OCI-M2 (cell line): ENCODE data around the gene ORMDL2.

Experiments
- DNase-seq: peaks from one replicate; lab custom pipeline; 2025; ENCODE audit not compliant: unreplicated experiment; lab: John Stamatoyannopoulos, UW

The ORMDL2 gene

GRCh38 chr12:55817345-55818139, at the start of gene ORMDL2, which contains the start of gene SARNP:
TSS of gene ORMDL2 (plus strand) at chr12:55818041. CDS start at chr12:55819000, 959 bp downstream.
TSS of gene SARNP (minus strand) at chr12:55817724. CDS start at chr12:55817701, 23 bp downstream.
- peak; percentile 87 for DNase-seq

GRCh38 chr12:55771736-55772135, 46.1 kb upstream of the ORMDL2 start:
- no peak for DNase-seq

- DNase-seq, result no peak
These were observed 40.0 kb upstream of the ORMDL2 start for GRCh38 chr12:55777856-55778255.

- no peak for DNase-seq
These were observed 37.2 kb upstream of the ORMDL2 start for GRCh38 chr12:55780685-55781084.

GRCh38 chr12:55788546-55788945, 29.3 kb upstream of the ORMDL2 start:
- no peak for DNase-seq

- DNase-seq, result no peak
These were observed 28.7 kb upstream of the ORMDL2 start for GRCh38 chr12:55789171-55789570.

GRCh38 chr12:55789893-55790292, 27.9 kb upstream of the ORMDL2 start:
- DNase-seq, result no peak

GRCh38 chr12:55795950-55796349, 21.9 kb upstream of the ORMDL2 start:
- DNase-seq, result no peak

GRCh38 chr12:55797068-55797467, 20.8 kb upstream of the ORMDL2 start:
- no peak for DNase-seq

- DNase-seq, result no peak
These were observed 20.3 kb upstream of the ORMDL2 start for GRCh38 chr12:55797550-55797949.

- no peak for DNase-seq
These were observed 10.9 kb upstream of the ORMDL2 start for GRCh38 chr12:55806982-55807381.

- no peak for DNase-seq
These were observed 8.6 kb upstream of the ORMDL2 start for GRCh38 chr12:55809274-55809673.

GRCh38 chr12:55812088-55812487, 5.8 kb upstream of the ORMDL2 start:
- DNase-seq, result no peak

GRCh38 chr12:55814257-55814656, 3.6 kb upstream of the ORMDL2 start:
- no peak for DNase-seq

GRCh38 chr12:55815473-55815872, 2.4 kb upstream of the ORMDL2 start:
- no peak for DNase-seq

- DNase-seq, result no peak
These were observed 928 bp upstream of the ORMDL2 start for GRCh38 chr12:55816881-55817344.

- DNase-seq, result no peak
These were observed 393 bp downstream of the ORMDL2 start for GRCh38 chr12:55818140-55818728.

- DNase-seq, result no peak
These were observed 1.0 kb downstream of the ORMDL2 start for GRCh38 chr12:55818886-55819285.

- no peak for DNase-seq
These were observed 2.8 kb downstream of the ORMDL2 start for GRCh38 chr12:55820679-55821078.

GRCh38 chr12:55822228-55822627, 4.4 kb downstream of the ORMDL2 start:
- DNase-seq, result no peak

- no peak for DNase-seq
These were observed 5.6 kb downstream of the ORMDL2 start for GRCh38 chr12:55823419-55823818.

GRCh38 chr12:55824726-55825125, 6.9 kb downstream of the ORMDL2 start:
- no peak for DNase-seq
